ENCODE data around the gene UGT8.

GRCh38 chr4:114606245-114606644 lies 7.6 kb downstream of the UGT8 start:
- TF ChIP-seq CTCF (IDR thresholded peaks at IDR 0.05; ENCODE audit: poor library complexity, severe bottlenecking), result no peak
- no peak for TF ChIP-seq REST (IDR thresholded peaks at IDR 0.05; ENCODE audit: borderline replicate concordance)
- TF ChIP-seq RAD21 (conservative IDR thresholded peaks at IDR 0.05), result no peak

Measured in neural cell (in vitro differentiated cells).